ENCODE results near the gene GTF3C6. TPM values are rescaled to one million over a fixed set of nuclear protein-coding genes. Genes with fewer than 3 reads are reported as not detected.
A peak's percentile ranks its signal among the peaks of the same experiment; 100 is the strongest.
"Not testable (repeated sequence)": the region's sequence is repeated elsewhere in the genome, so short reads cannot be mapped to it uniquely, and the experiment has no call there.

Gene GTF3C6
- total and polyA plus RNA-seq, 7 donors, result 112 to 159 (median 126) TPM

DNA sequence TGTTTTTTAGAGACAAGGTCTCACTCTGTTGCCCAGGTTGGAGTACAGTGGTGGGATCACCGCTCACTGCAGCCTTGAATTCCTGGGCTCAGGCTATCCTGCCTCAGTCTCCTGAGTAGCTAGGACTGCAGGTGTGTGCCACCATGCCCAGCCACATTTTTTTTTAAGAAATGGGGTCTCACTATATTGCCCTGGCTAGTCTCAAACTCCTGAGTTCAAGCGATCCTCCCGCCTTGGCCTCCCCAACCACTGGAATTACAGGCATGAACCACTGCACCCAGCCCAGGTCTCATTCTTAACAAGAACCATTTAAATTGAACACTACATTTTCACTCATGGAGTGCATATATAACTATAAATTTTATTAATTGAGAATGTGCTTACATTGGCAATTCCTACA lies 43.8 kb downstream of the GTF3C6 start:
- Histone ChIP-seq H3K4me1 (no peaks in the 10 kb centered on the region), H3K27ac (no peak overlapping the region), H3K27me3 (ENCODE audit: insufficient read depth in 3 of 3, low read length in 2 of 3) (no peaks in the 10 kb centered on the region), H3K4me3 (no peak overlapping the region), H3K9me3 (no peaks in the 10 kb centered on the region), H3K36me3 (ENCODE audit: insufficient read depth in 1 of 2, low read depth in 1 of 2) (peaks cover 11 to 95% of the 10 kb centered on the region in 2 donors)
- ATAC-seq, result no peak
- TF ChIP-seq, protein P1, sequence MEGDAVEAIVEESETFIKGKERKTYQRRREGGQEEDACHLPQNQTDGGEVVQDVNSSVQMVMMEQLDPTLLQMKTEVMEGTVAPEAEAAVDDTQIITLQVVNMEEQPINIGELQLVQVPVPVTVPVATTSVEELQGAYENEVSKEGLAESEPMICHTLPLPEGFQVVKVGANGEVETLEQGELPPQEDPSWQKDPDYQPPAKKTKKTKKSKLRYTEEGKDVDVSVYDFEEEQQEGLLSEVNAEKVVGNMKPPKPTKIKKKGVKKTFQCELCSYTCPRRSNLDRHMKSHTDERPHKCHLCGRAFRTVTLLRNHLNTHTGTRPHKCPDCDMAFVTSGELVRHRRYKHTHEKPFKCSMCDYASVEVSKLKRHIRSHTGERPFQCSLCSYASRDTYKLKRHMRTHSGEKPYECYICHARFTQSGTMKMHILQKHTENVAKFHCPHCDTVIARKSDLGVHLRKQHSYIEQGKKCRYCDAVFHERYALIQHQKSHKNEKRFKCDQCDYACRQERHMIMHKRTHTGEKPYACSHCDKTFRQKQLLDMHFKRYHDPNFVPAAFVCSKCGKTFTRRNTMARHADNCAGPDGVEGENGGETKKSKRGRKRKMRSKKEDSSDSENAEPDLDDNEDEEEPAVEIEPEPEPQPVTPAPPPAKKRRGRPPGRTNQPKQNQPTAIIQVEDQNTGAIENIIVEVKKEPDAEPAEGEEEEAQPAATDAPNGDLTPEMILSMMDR (IDR thresholded peaks at IDR 0.05), result no peak
- no peak for DNase-seq
- intact Hi-C loops (cut with DNase I), result no loop called here
- 94 to 99% (median 97%) methylated on average over 3 of the region's 3 CpGs for WGBS, 3 donors

DNA sequence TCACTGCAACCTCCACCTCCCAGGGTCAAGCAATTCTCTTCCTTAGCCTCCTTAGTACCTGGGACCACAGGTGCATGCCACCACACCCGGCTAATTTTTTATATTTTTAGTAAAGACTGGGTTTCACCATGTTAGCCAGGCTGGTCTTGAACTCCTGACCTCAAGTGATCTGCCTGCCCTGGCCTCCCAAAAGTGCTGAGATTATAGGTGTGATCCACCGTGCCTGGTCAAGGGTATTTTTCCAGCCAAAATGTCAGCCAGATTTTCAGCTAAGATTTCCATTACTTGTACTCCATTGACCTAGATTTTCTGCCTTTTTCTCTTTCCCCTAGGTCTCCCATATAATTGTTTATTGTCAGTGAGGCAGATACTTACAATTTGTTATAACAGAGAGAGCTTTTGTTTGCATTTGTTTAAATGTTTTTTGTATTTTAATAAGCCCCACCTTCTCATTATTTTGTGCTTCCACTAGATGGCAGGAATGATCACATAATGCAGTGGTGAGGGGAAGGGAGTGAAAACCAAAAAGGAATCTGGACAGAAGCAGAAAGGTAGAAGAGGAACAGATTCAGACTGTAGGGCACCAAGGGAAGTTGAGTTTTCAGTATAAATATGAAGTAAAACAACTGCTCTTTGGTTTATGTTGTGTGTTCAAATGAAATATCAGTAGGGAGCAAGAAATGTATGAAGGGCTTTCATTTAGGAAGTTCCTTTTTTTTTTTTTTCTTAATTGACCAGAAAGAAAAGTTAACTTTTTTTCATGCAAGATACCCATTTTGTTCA lies 53.0 kb downstream of the GTF3C6 start:
- intact Hi-C loops (cut with DNase I), result loop anchor here (5.0 kb wide), 2 partner anchors 196 to 201 kb away; no protein-coding TSS in a partner anchor
- TF ChIP-seq, protein P1 (IDR thresholded peaks at IDR 0.05), result peak; percentile 60

DNA sequence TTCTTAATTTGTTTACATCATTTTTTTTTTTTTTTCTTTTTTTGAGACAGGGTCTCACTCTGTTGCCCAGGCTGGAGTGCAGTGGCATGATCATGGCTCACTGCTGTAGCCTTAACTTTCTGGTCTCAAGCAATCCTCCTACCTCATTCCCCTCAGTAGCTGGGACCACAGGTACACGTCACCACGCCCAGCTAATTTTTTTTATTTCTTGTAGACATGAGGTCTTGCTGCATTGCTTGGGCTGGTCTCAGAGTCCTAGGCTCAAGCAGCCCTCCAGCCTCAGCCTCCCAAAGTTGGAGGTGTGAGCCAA lies 53.6 kb downstream of the GTF3C6 start:
- H3K27ac ChIP-seq, result no peak overlapping the region
- DNase-seq, result no peak
- peaks cover 21% of the 10 kb centered on the region for H3K4me1 ChIP-seq
- WGBS, 3 donors, result 80 to 88% (median 84%) methylated on average over 2 of the region's 2 CpGs
- H3K9me3 ChIP-seq, result no peaks in the 10 kb centered on the region
- peak in 1 of 4 donors; percentile 35 for ATAC-seq
- no peaks in the 10 kb centered on the region for H3K27me3 ChIP-seq (ENCODE audit: insufficient read depth in 3 of 3, low read length in 2 of 3)
- intact Hi-C loops (cut with DNase I), result loop anchor here (5.0 kb wide), 2 partner anchors 195 to 200 kb away; no protein-coding TSS in a partner anchor
- H3K36me3 ChIP-seq (ENCODE audit: insufficient read depth in 1 of 2, low read depth in 1 of 2), result peaks cover under 1 to 67% of the 10 kb centered on the region in 2 donors
- no peak overlapping the region for H3K4me3 ChIP-seq
- TF ChIP-seq, protein P1 (IDR thresholded peaks at IDR 0.05), result no peak

More for the DNA sequence above, 53.0 kb downstream of the GTF3C6 start:
- H3K4me1 ChIP-seq, result peaks cover 21% of the 10 kb centered on the region
- no peak overlapping the region for H3K27ac ChIP-seq
- no peaks in the 10 kb centered on the region for H3K27me3 ChIP-seq (ENCODE audit: insufficient read depth in 3 of 3, low read length in 2 of 3)
- H3K9me3 ChIP-seq, result no peaks in the 10 kb centered on the region
- H3K36me3 ChIP-seq (ENCODE audit: insufficient read depth in 1 of 2, low read depth in 1 of 2), result peaks cover 3 to 72% of the 10 kb centered on the region in 2 donors
- H3K4me3 ChIP-seq, result no peak overlapping the region
- ATAC-seq (peak; percentile 70 to 83 (median 77)), DNase-seq (no peak)
- 53 to 67% (median 58%) methylated on average over 2 of the region's 2 CpGs for WGBS, 3 donors

DNA sequence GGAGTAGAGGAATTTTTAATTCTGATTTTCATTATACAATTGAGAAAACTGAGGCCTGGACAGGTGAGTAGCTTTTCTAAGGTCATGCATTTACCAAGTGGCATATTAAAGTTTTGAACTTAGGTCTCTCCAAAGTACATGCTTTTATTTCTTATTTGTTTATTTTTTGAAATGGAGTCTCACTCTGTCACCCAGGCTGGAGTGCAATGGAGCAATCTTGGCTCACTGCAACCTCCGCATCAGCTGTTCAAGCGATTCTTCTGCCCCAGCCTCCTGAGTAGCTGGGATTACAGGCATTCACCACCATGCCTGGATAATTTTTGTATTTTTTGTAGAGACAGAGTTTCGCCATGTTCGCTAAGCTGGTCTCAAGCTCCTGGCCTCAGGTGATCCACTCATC lies 54.0 kb downstream of the GTF3C6 start:
- not testable (repeated sequence) for DNase-seq; H3K4me3 ChIP-seq; H3K27me3 ChIP-seq (ENCODE audit: insufficient read depth in 3 of 3, low read length in 2 of 3); H3K9me3 ChIP-seq; H3K27ac ChIP-seq
- ATAC-seq, result peak in 2 of 4 donors; percentile 34 to 48
- H3K36me3 ChIP-seq (ENCODE audit: insufficient read depth in 1 of 2, low read depth in 1 of 2), result peaks cover 0 to 62% of the 10 kb centered on the region in 2 donors
- intact Hi-C loops (cut with DNase I), result loop anchor here (5.0 kb wide), 2 partner anchors 195 to 200 kb away; no protein-coding TSS in a partner anchor
- peaks cover 21% of the 10 kb centered on the region for H3K4me1 ChIP-seq
- WGBS, 3 donors, result 79 to 82% (median 82%) methylated on average over 4 of the region's 4 CpGs

DNA sequence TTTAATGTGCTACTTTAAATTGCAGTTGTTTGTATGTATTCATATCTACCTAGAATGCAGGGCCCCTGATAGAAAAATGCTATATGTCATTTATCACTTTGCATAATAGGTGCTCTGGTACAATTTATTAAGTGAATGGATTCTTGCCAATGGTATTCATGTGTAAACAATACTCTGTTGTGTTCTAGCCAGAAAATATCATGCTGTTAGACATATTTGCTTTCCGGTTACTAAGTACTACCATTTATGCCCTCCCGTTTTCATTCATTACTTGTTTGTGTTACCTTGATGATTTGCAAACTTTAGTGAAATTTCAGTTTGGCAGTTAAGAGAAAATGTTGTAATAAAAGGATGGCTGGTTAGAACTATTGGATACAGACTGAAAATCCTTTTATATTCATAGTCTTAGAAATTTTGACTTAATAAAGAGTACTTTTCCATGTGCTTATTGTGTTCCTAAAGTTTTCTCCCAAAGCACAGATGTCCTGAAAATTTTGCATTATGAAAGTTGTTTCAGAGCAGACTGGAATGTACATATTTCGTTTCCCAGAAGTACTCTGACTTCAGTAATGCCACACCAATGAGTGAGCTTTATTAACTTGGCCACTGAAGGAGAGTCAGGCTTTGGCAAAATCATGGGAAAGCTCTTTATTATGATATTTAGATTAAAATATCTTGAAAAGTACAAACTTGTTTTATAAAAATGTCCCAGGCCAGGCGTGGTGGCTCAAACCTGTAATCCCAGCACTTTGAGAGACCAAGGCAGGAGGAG lies 54.8 kb downstream of the GTF3C6 start:
- no peak for DNase-seq
- intact Hi-C loops (cut with DNase I), result loop anchor here (5.0 kb wide), 2 partner anchors 194 to 199 kb away; no protein-coding TSS in a partner anchor
- ATAC-seq, result peak in 2 of 4 donors; percentile 18 to 29
- H3K4me3 ChIP-seq, result no peak overlapping the region
- TF ChIP-seq, protein P1 (IDR thresholded peaks at IDR 0.05), result no peak
- H3K27ac ChIP-seq, result no peak overlapping the region
- H3K27me3 ChIP-seq (ENCODE audit: insufficient read depth in 3 of 3, low read length in 2 of 3), result no peaks in the 10 kb centered on the region
- peaks cover 0 to 57% of the 10 kb centered on the region in 2 donors for H3K36me3 ChIP-seq (ENCODE audit: insufficient read depth in 1 of 2, low read depth in 1 of 2)
- no peaks in the 10 kb centered on the region for H3K9me3 ChIP-seq
- WGBS, 3 donors, result 52 to 56% (median 53%) methylated on average over 4 of the region's 4 CpGs
- H3K4me1 ChIP-seq, result peaks cover 21% of the 10 kb centered on the region

Measured in psoas muscle (tissue), 8 donors.